ENCODE results near the gene SMG6.

Gene SMG6

DNA sequence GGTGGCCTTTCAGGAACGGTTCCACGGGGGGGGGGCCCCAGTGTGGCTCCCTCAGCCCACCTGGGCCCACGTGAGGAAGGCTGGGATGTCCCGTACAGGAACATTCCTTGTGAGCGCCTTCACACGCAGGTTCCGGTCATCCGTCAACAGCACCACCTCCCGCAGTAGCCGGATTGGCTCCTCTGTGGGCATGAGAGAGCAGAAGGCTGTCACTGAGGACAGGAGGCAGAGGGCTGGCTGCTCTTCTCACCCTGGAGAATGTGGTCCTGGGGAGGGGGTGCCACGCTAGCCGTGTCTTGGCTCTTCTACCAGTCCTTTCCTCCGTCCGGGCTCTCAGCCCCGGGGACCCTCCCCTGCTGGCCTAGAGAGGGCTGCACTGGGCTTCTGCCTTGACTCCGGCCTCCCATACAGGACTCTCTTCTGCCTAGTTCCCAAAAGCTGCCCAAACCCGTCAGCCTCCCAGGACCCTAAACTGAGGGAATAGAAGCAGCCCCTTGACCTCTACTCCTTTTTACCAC is 242.1 kb downstream of the SMG6 start:
- Histone ChIP-seq H3K4me1 (ENCODE audit: insufficient read depth, low read length) (peaks cover 18% of the 10 kb centered on the region), H3K9me3 (ENCODE audit: control insufficient read depth, insufficient read depth, low read length) (no peaks in the 10 kb centered on the region), H3K36me3 (ENCODE audit: insufficient read depth, low read length) (no peaks in the 10 kb centered on the region), H3K9ac (ENCODE audit: low read depth, low read length) (no peak overlapping the region)

DNA sequence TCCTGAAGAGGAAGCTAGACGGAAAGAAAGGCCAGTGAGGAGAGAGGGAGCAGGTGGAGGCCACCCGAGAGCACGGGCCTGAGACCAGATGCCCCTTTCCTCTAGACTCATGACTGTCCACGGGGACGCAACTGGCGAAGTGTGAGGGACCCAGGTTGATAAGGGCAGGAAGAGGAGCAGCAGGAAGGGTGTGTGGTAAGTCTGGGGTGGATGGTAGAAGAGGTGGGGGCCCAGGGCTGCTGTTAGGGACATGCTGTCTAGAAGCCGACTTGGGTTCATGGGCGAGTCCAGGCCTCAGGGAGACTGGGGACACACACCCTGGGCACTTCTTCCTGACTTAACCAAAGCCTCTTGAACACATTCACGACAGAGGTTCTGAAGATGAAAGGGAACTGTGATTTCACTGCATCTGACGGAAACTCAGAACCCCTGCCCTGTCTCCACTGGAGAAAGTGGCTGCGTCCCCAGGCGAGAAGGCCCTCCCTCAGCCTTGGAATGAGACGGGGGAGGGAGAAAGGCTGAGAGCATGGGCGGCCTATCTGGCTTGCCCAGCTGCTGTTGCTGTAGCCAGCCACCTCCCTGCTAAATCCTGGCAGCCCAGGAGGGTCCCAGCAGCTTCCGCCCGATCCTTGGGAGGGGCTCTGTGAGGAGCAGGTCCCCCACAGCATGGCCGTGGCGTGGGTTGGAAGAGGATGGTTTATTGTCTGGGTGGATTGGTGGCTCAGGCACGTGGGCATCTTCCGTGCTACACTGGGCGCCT is 242.7 kb downstream of the SMG6 start:
- Histone ChIP-seq H3K9me3 (ENCODE audit: control insufficient read depth, insufficient read depth, low read length) (no peaks in the 10 kb centered on the region), H3K4me1 (ENCODE audit: insufficient read depth, low read length) (peaks cover 18% of the 10 kb centered on the region), H3K9ac (ENCODE audit: low read depth, low read length) (no peak overlapping the region), H3K36me3 (ENCODE audit: insufficient read depth, low read length) (no peaks in the 10 kb centered on the region)

DNA sequence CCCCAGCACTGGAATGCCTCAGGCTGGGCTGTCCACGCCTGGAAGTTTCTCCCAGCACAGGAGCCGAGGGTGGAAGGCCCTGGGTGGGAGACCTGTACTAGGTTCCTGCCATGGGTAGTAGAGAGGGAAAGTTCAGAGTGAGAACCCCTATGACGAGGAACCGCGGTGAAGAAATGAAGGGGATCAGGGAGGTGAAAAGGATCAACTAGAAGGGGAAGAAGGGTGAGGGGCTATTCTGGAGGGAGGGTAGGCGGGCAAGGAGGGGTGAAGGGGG is 243.3 kb downstream of the SMG6 start:
- Histone ChIP-seq H3K9me3 (ENCODE audit: control insufficient read depth, insufficient read depth, low read length) (no peaks in the 10 kb centered on the region), H3K9ac (ENCODE audit: low read depth, low read length) (no peak overlapping the region), H3K36me3 (ENCODE audit: insufficient read depth, low read length) (no peaks in the 10 kb centered on the region), H3K4me1 (ENCODE audit: insufficient read depth, low read length) (peaks cover 18% of the 10 kb centered on the region)

DNA sequence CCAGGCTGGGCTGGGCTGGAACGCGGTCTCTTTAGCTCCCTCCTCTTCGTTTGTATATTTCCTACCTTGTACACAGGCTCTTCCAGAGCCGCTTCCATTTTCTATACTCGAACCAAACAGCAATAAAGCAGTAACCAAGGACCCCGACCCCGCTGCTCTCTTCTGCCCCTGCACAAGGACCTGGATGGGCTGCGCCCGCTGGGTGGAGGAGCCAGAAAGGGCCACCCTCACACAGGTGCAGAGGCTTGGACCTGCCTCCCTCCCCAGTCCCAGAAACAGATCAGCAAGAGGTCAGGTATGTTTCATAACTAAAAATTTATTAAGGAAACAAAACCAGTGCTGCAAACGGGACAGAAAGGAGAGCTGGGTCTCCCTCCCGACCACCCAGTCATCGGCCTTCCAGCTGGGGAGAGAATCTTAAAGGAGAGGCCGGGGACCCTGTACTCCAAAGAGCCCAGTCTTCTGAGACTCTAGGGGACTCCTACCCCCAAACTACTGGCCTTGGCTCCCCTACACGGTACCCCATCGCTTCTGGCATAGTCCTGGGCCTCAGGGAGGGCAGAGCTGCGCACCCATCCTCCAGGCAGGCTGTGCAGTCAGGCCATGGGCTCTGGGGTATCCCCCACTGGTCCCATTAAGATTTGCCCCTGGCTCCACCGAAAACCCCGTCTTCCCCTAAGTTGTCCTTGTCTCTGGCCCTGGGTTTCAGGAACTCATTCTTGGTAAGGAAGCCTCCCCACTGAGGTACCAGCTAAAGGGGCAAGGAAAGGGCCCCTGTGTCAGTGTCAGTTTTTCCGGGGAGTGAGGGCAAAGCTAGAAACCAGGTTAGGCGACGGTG is 243.8 kb downstream of the SMG6 start:
- Histone ChIP-seq H3K4me1 (ENCODE audit: insufficient read depth, low read length) (peaks cover 17% of the 10 kb centered on the region), H3K36me3 (ENCODE audit: insufficient read depth, low read length) (no peaks in the 10 kb centered on the region), H3K9me3 (ENCODE audit: control insufficient read depth, insufficient read depth, low read length) (no peaks in the 10 kb centered on the region), H3K9ac (ENCODE audit: low read depth, low read length) (no peak overlapping the region; the same call in 1 of the 2 replicates)

DNA sequence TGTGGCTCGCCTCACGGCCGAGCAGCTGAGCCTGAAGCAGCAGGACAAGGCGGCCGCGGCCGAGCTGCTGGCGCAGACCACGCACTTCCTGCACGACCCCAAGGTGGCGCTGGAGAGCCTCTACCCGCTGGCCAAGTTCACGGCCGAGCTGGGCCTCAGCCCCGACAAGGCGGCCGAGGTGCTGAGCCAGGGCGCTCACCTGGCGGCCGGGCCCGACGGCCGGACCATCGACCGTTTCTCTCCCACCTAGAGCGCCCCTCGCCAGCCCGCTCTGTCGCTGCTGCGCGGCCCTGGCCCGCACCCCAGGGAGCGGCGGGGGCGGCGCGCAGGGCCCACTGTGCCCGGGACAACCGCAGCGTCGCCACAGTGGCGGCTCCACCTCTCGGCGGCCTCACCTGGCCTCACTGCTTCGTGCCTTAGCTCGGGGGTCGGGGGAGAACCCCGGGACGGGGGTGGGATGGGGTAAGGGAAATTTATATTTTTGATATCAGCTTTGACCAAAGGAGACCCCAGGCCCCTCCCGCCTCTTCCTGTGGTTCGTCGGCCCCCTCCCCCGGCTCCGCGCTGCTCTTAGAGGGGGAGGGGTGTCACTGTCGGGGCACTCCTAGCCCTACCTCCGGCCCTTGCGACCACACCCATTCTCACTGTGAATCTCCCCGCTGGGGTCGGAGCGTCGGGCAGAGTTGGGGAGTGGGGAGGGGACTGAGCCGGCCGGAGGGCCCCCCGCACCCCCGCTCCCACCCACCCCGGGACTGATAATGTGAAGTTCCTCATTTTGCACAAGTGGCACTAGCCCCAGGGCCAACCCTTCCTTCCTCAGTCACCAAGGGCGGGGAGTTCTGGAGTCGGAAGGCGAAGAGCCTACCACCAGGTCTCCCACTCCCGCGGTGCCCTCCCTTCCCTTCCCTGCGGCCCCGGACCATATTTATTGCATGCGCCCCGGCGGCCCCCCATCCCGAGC is 244.7 kb downstream of the SMG6 start:
- Histone ChIP-seq H3K4me1 (ENCODE audit: insufficient read depth, low read length) (peaks cover 15% of the 10 kb centered on the region), H3K9ac (ENCODE audit: low read depth, low read length) (peak overlapping the region; percentile 20; the same call in 1 of the 2 replicates), H3K9me3 (ENCODE audit: control insufficient read depth, insufficient read depth, low read length) (no peaks in the 10 kb centered on the region), H3K36me3 (ENCODE audit: insufficient read depth, low read length) (no peaks in the 10 kb centered on the region)

DNA sequence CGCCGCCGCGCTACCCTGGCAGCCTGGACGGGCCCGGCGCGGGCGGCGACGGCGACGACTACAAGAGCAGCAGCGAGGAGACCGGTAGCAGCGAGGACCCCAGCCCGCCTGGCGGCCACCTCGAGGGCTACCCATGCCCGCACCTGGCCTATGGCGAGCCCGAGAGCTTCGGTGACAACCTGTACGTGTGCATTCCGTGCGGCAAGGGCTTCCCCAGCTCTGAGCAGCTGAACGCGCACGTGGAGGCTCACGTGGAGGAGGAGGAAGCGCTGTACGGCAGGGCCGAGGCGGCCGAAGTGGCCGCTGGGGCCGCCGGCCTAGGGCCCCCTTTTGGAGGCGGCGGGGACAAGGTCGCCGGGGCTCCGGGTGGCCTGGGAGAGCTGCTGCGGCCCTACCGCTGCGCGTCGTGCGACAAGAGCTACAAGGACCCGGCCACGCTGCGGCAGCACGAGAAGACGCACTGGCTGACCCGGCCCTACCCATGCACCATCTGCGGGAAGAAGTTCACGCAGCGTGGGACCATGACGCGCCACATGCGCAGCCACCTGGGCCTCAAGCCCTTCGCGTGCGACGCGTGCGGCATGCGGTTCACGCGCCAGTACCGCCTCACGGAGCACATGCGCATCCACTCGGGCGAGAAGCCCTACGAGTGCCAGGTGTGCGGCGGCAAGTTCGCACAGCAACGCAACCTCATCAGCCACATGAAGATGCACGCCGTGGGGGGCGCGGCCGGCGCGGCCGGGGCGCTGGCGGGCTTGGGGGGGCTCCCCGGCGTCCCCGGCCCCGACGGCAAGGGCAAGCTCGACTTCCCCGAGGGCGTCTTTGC is 245.6 kb downstream of the SMG6 start:
- H3K36me3 ChIP-seq (ENCODE audit: insufficient read depth, low read length): no peaks in the 10 kb centered on the region
- no peaks in the 10 kb centered on the region for H3K9me3 ChIP-seq (ENCODE audit: control insufficient read depth, insufficient read depth, low read length)
- peaks cover 8% of the 10 kb centered on the region for H3K4me1 ChIP-seq (ENCODE audit: insufficient read depth, low read length)
- no peak overlapping the region for H3K9ac ChIP-seq (ENCODE audit: low read depth, low read length)

DNA sequence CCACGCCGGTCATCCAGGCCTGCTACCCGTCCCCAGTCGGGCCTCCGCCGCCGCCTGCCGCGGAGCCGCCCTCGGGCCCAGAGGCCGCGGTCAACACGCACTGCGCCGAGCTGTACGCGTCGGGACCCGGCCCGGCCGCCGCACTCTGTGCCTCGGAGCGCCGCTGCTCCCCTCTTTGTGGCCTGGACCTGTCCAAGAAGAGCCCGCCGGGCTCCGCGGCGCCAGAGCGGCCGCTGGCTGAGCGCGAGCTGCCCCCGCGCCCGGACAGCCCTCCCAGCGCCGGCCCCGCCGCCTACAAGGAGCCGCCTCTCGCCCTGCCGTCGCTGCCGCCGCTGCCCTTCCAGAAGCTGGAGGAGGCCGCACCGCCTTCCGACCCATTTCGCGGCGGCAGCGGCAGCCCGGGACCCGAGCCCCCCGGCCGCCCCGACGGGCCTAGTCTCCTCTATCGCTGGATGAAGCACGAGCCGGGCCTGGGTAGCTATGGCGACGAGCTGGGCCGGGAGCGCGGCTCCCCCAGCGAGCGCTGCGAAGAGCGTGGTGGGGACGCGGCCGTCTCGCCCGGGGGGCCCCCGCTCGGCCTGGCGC is 246.3 kb downstream of the SMG6 start:
- Histone ChIP-seq H3K9me3 (ENCODE audit: control insufficient read depth, insufficient read depth, low read length) (no peaks in the 10 kb centered on the region), H3K4me1 (ENCODE audit: insufficient read depth, low read length) (peaks cover 1% of the 10 kb centered on the region; the same call in 1 of the 2 replicates), H3K36me3 (ENCODE audit: insufficient read depth, low read length) (no peaks in the 10 kb centered on the region), H3K9ac (ENCODE audit: low read depth, low read length) (no peak overlapping the region; the same call in 1 of the 2 replicates)

DNA sequence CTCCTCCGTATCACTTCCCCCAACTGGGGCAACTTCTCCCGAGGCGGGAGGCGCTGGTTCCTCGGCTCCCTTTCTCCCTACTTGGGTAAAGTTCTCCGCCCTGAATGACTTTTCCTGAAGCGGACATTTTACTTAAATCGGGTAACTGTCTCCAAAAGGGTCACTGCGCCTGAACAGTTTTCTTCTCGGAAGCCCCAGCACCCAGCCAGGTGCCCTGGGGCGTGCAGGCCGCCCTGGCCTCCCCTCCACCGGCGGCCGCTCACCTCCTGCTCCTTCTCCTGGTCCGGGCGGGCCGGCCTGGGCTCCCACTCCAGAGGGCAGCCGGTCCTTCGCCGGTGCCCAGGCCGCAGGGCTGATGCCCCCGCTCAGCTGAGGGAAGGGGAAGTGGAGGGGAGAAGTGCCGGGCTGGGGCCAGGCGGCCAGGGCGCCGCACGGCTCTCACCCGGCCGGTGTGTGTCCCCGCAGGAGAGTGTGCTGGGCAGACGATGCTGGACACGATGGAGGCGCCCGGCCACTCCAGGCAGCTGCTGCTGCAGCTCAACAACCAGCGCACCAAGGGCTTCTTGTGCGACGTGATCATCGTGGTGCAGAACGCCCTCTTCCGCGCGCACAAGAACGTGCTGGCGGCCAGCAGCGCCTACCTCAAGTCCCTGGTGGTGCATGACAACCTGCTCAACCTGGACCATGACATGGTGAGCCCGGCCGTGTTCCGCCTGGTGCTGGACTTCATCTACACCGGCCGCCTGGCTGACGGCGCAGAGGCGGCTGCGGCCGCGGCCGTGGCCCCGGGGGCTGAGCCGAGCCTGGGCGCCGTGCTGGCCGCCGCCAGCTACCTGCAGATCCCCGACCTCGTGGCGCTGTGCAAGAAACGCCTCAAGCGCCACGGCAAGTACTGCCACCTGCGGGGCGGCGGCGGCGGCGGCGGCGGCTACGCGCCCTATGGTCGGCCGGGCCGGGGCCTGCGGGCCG is 247.1 kb downstream of the SMG6 start:
- Histone ChIP-seq H3K36me3 (ENCODE audit: insufficient read depth, low read length) (no peaks in the 10 kb centered on the region), H3K9ac (ENCODE audit: low read depth, low read length) (peak overlapping the region; percentile 42), H3K4me1 (ENCODE audit: insufficient read depth, low read length) (no peaks in the 10 kb centered on the region), H3K9me3 (ENCODE audit: control insufficient read depth, insufficient read depth, low read length) (no peaks in the 10 kb centered on the region)

DNA sequence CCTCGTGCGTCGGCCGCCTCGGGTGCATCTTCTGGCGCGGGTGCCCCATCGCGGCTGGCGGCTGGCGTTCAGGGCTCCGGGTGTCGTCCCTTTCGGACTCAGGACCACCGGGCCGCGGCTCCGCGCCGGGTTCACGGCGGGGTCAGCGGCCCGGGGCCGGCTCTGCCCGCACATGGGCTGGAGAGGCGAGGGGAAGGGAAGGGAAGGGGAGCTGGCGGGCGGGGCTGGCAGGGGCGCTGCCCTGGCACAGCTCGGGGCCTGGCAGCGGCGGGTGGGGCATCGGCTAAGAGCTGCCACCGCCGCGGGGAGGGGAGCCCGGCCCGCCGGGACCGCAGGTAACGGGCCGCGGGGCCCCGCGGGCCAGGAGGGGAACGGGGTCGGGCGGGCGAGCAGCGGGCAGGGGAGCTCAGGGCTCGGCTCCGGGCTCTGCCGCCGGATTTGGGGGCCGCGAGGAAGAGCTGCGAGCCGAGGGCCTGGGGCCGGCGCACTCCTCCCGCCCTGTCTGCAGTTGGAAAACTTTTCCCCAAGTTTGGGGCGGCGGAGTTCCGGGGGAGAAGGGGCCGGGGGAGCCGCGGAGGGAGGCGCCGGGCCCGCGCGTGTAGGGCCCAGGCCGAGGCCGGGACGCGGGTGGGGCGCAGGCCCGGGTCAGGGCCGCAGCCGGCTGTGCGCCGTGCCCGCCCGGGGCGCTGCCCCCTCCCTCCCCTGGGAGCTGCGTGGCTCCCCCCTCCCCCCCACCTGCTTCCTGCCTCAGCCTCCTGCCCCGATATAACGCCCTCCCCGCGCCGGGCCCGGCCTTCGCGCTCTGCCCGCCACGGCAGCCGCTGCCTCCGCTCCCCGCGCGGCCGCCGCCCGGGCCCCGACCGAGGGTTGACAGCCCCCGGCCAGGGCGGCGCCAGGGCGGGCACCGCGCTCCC is 248.0 kb downstream of the SMG6 start:
- H3K9ac ChIP-seq (ENCODE audit: low read depth, low read length): peak overlapping the region; percentile 54
- H3K4me1 ChIP-seq (ENCODE audit: insufficient read depth, low read length): no peaks in the 10 kb centered on the region
- H3K36me3 ChIP-seq (ENCODE audit: insufficient read depth, low read length): no peaks in the 10 kb centered on the region
- no peaks in the 10 kb centered on the region for H3K9me3 ChIP-seq (ENCODE audit: control insufficient read depth, insufficient read depth, low read length)

DNA sequence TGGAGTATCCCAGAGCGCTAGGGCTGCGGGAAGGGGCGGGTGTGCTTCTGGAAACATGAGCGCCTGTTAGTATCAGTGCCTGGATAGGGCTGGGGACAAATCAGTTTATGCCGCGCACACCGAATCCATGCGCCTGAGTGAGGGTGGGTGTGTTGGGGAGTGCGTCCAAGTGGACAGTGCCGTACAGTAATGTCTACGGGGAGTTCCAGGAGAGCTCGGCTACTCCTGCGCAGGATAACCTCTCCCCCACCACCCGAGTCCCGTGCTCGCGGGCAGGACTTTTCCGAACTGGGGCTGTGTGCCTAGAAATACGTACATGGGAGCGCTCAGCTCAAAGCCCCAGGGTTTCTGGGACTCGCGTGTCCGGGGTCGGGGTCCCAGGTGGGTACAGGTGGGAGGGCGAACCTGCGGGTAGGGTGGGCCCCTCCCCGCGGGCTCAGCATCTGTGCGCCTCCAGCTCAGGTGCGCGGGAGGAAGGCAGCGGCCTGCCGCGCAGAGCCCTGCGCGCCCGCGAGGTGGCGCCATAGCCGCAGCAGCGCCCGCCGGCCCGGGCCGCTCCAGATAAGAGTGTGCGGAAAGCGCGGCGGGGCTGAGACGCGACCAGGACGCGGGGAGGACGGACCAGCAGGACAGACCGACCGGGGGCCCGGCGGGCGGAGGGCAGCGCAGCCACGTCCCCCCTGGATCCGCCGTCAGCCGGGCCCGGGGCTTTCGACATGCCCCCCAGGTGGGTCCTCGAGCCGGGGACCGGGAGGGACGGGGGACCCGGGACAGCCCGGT is 248.9 kb downstream of the SMG6 start, which contains the start of gene HIC1:
Gene HIC1, plus strand, starts transcription at position 592 of the 780 bp plus-strand sequence. CDS start 1,588 bp downstream, outside the sequence.
- Histone ChIP-seq H3K9me3 (ENCODE audit: control insufficient read depth, insufficient read depth, low read length) (no peaks in the 10 kb centered on the region), H3K9ac (ENCODE audit: low read depth, low read length) (peak within 1 kb of the TSS; percentile 66; the same call in 1 of the 2 replicates), H3K36me3 (ENCODE audit: insufficient read depth, low read length) (no peaks in the 10 kb centered on the region), H3K4me1 (ENCODE audit: insufficient read depth, low read length) (no peaks in the 10 kb centered on the region)

DNA sequence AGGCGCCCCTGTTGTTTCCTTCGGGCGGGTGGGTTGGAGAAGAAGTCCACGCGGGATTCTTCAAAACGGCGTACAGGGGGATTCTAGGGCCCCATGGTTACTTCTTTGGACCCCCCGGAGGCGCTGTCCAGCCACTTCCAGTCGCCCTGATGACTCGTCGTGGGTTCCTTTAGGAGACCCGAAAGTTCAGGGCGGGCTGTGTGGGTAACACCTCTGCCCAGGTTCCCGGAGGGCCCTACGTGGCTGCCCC is 249.4 kb downstream of the SMG6 start:
- Histone ChIP-seq H3K9ac (ENCODE audit: low read depth, low read length) (peak overlapping the region; percentile 66; the same call in 1 of the 2 replicates), H3K36me3 (ENCODE audit: insufficient read depth, low read length) (no peaks in the 10 kb centered on the region), H3K9me3 (ENCODE audit: control insufficient read depth, insufficient read depth, low read length) (no peaks in the 10 kb centered on the region), H3K4me1 (ENCODE audit: insufficient read depth, low read length) (no peaks in the 10 kb centered on the region)

All from ES-I3 (cell line).